Ascending aorta (tissue), 2 donors: ENCODE data around the gene RABL6. TPM values are rescaled to one million over a fixed set of nuclear protein-coding genes. Genes with fewer than 3 reads are reported as not detected.
"Not testable (repeated sequence)": the region's sequence is repeated elsewhere in the genome, so short reads cannot be mapped to it uniquely, and the experiment has no call there.

Experiments
- DNase-seq, 2 donors: peaks; one replicate each; pipeline ENCODE4 v3.0.0-alpha.2; 2019; ENCODE audit warnings: low spot score in 2 of 2
- H3K27ac ChIP-seq, 2 donors: fragments of 200-600 bp; sonication (generic); one replicate each; pipeline ENCODE4 v1.5.1; 2016 to 2017; ENCODE audit warnings: mild to moderate bottlenecking in 1 of 2
- H3K27me3 ChIP-seq: fragments of 200-600 bp; sonication (generic); one replicate; pipeline ENCODE4 v1.5.1; 2017
- H3K36me3 ChIP-seq, 2 donors: fragments of 200-600 bp; sonication (generic); one replicate each; pipeline ENCODE4 v1.5.1; 2016
- H3K4me1 ChIP-seq, 2 donors: fragments of 200-600 bp; sonication (generic); one replicate each; pipeline ENCODE4 v1.5.1; 2016 to 2017; ENCODE audit warnings: mild to moderate bottlenecking in 1 of 2
- H3K4me3 ChIP-seq, 2 donors: fragments of 200-600 bp; sonication (generic); one replicate each; pipeline ENCODE4 v1.5.1; 2016 to 2017; ENCODE audit warnings: mild to moderate bottlenecking in 1 of 2
- H3K9me3 ChIP-seq, 2 donors: fragments of 200-600 bp; sonication (generic); one replicate each; pipeline ENCODE4 v1.5.1; 2016
- CTCF ChIP-seq, 3 experiments: fragments of 200-600 bp in 2 of 3; fragments of 450-650 bp in 1 of 3; sonication (generic) in 2 of 3; IDR thresholded peaks; one replicate each; pipeline ENCODE4 v1.5.1; 2016 to 2019; ENCODE audit warnings: antibody characterized with exemption in 3 of 3, mild to moderate bottlenecking in 1 of 3, moderate library complexity in 1 of 3
- intact Hi-C: fragments of 100-400 bp; cut with DNase I; formaldehyde crosslinking; loops from one replicate; pipeline ENCODE4 v1.15.1; 2023
- total RNA-seq: library from RNA; depleted of rRNA; stranded (reverse); fragments of >200 nt; gene quantifications from one replicate; pipeline ENCODE4 v1.1.0, GENCODE V29; 2016

The RABL6 gene
- total RNA-seq, 1 donor from 2014 or later: 70.9 TPM

- H3K4me3 ChIP-seq: no peak overlapping the region
- intact Hi-C loops: no loop called here
- no peaks in the 10 kb centered on the region for H3K27me3 ChIP-seq
- H3K9me3 ChIP-seq: no peaks in the 10 kb centered on the region
- H3K36me3 ChIP-seq: peaks cover 36 to 72% of the 10 kb centered on the region in 2 donors
- no peak for DNase-seq
- no peaks in the 10 kb centered on the region for H3K4me1 ChIP-seq
- TF ChIP-seq CTCF (IDR thresholded peaks at IDR 0.05): no peak
- H3K27ac ChIP-seq: no peak overlapping the region
These were observed 27.6 kb downstream of the RABL6 start for GRCh38 chr9:136835162-136835931.

- peaks cover 28 to 69% of the 10 kb centered on the region in 2 donors for H3K36me3 ChIP-seq
- no peaks in the 10 kb centered on the region for H3K27me3 ChIP-seq
- H3K27ac ChIP-seq: no peak overlapping the region
- no peak for DNase-seq
- intact Hi-C loops: no loop called here
- no peak for TF ChIP-seq CTCF (IDR thresholded peaks at IDR 0.05)
- no peaks in the 10 kb centered on the region for H3K9me3 ChIP-seq
- H3K4me3 ChIP-seq: no peak overlapping the region
- H3K4me1 ChIP-seq: no peaks in the 10 kb centered on the region
These were observed 28.5 kb downstream of the RABL6 start for GRCh38 chr9:136835932-136836904.

GRCh38 chr9:136837146-136837855, 29.6 kb downstream of the RABL6 start:
- no peak for DNase-seq
- intact Hi-C loops: no loop called here
- H3K4me3 ChIP-seq: no peak overlapping the region
- H3K27me3 ChIP-seq: no peaks in the 10 kb centered on the region
- H3K36me3 ChIP-seq: peaks cover 18 to 60% of the 10 kb centered on the region in 2 donors
- H3K9me3 ChIP-seq: no peaks in the 10 kb centered on the region
- H3K27ac ChIP-seq: no peak overlapping the region
- H3K4me1 ChIP-seq: peaks cover 0 to 3% of the 10 kb centered on the region in 2 donors
- no peak for TF ChIP-seq CTCF (IDR thresholded peaks at IDR 0.05)

- H3K4me1 ChIP-seq, DNase-seq, H3K4me3 ChIP-seq, H3K9me3 ChIP-seq, intact Hi-C loops, H3K27ac ChIP-seq, H3K27me3 ChIP-seq: not testable (repeated sequence)
- peaks cover 17 to 54% of the 10 kb centered on the region in 2 donors for H3K36me3 ChIP-seq
These were observed 30.1 kb downstream of the RABL6 start for GRCh38 chr9:136837856-136838277.

- Histone ChIP-seq H3K36me3 (peaks cover 17 to 53% of the 10 kb centered on the region in 2 donors), H3K27ac (no peak overlapping the region), H3K27me3 (peaks cover 5% of the 10 kb centered on the region), H3K4me3 (no peak overlapping the region), H3K4me1 (peaks cover 3 to 14% of the 10 kb centered on the region in 2 donors), H3K9me3 (no peaks in the 10 kb centered on the region)
- no peak for DNase-seq
- intact Hi-C loops: no loop called here
- TF ChIP-seq CTCF (IDR thresholded peaks at IDR 0.05): no peak
These were observed 30.8 kb downstream of the RABL6 start for GRCh38 chr9:136838314-136839228.
